CD4-positive, alpha-beta T cell treated with Interleukin-12 subunit alpha and Interleukin-12 subunit beta, for 1 hour (primary cell): Measurements from ENCODE around the gene SLITRK3.
"Not testable (repeated sequence)": the region's sequence is repeated elsewhere in the genome, so short reads cannot be mapped to it uniquely, and the experiment has no call there.

Experiments
- DNase-seq: peaks from one replicate; pipeline ENCODE4 v3.0.0-alpha.2; 2020

The SLITRK3 gene

GRCh38 chr3:165188452-165188851 is 7.7 kb downstream of the SLITRK3 start:
- DNase-seq = no peak

GRCh38 chr3:165185707-165186327 is 10.4 kb downstream of the SLITRK3 start:
- peak; percentile 25 for DNase-seq

- DNase-seq = no peak
These were observed 14.6 kb downstream of the SLITRK3 start for GRCh38 chr3:165181556-165181955.

DNA sequence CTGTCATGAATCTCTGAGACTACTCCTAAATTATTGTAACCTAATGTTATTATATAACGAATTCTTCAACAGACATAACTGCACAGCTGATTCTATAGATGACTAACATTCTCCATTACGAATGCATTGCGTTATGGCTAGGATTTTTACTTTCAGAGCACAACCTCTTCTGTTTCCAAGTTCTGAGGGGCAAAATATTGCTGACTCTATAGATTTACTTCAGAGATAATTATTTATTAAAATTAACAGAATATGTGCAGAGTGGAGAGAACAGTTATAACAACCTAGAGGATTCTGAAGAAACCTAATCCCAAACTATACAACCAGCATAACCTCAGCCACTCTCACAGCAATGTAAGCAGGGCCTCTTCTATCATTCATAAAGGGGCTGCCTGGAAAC is 25.9 kb downstream of the SLITRK3 start:
- DNase-seq = no peak

DNA sequence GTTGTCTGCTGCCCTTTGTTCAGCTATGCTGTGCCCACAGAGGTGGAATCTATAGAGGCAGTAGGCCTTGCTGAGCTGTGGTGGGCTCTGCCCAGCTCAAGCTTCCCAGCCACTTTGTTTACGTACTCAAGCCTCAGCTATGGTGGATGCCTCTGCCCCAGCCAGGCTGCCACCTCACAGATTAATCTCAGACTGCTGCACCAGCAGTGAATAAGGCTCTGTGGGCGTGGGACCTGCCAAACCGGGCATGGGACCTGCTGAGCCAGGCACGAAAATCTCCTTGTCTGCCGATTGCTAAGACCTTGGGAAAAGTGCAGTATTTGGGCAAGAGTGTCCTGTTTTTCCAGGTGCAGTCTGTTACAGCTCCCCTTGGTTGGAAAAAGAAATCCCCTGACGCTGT is 26.8 kb downstream of the SLITRK3 start:
- no peak for DNase-seq

DNA sequence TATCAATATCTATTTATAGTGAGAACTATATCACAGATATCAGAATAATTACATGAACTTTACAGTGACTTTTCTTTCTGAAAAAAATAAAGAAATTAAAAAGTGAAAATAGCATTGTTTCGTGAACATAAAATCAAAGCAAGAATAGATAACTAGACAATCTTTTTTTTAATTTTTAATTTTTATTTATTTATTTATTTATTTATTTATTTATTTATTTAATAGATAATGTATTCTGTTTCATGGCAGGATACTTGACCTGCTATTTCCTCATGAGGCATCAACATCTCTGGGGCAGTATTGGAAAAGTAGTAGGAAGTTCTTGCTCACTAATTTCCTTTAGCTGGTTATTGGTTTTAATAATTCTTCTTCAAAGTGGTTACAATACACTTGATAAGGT is 33.3 kb downstream of the SLITRK3 start:
- no peak for DNase-seq

DNA sequence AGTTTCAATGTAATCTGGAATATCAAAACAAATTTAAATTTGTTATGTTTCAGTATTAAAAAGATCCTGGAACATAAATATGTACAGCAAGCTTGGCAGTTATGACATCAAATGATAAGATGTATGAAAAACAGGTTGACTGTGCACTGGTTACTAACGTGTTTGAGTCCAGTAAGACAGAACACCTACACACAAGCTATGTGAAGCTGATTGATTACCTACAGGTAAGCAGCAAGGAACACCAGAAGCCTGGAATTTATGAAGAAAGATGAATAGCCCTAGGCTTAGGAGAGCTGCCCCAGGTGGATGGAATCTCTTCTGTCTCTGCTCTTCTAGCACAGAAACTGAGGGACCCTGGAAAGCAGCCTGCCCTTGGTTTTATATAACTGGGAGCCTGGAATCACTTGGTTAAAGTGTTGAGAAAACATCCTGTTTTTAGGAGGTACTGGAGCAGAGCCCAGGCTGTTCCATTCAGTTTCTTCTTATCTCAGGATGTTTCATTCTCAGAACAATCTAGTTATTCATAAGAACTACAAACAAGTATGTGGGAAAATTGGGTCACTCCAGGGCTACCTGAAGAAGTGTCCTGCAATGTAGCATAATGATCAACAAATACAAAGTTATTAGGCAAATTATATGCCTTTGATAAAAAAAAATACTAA is 36.3 kb downstream of the SLITRK3 start:
- no peak for DNase-seq

- DNase-seq = no peak
These were observed 38.2 kb downstream of the SLITRK3 start for GRCh38 chr3:165158011-165158410.

DNA sequence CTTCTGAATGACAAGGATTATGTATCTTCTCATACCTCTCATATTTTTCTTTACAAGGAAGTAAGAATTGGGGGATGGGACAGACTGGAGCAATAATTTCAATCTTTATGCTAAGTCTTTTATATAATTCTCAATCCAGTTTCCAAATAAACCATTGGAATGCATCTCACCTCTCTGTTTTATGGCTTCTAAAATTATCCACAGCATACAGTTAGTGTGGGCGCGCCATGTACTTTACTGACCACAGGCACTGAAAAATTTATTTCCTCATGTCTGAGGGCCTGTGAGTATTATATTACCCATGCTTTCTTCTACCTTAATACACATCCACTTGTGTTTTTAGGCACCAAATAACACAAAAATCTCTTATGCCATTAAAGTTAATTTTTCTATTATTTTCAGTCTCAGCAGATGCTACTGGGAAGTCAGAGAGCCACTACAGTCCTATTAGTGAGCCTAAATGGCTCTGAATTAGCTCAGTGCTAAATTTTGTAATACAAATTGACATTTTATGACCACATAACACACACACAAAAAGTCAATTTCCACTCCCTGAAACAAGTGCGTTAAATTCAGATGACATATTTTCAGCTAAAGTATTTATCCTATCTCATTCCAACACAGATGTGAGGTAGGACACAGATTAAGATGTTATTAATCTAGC is 39.3 kb downstream of the SLITRK3 start:
- DNase-seq = no peak

DNA sequence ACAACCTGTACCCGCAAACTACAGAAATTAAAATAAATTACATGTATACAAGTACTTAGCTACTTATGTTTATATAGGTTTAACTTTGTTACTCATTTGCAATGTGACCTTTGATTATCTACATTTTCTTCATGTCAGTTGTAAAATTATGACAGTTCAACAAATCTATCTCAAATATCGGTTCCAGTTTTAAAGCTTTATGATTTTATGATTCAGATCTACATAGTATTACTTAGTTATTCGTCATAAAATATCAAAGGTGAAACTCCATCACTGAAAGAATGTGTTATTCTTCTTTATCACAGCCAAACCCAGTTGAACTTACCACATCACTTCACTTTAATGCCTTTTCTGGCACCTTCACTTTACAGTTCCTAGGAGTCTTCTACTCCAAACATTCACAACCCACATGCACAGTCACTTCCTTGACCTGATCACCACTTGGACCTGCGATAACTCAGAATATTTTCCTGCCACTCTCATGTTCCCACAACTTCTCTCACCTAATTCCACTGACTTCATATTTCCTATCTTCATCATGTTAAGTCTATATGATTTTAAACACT is 47.2 kb downstream of the SLITRK3 start:
- no peak for DNase-seq

GRCh38 chr3:165144271-165144670 is 51.9 kb downstream of the SLITRK3 start:
- DNase-seq = no peak

- DNase-seq = not testable (repeated sequence)
These were observed 56.3 kb downstream of the SLITRK3 start for GRCh38 chr3:165139918-165140317.
